GM10248 (cell line): ENCODE data around the gene LILRA2.
"Not testable (repeated sequence)": the region's sequence is repeated elsewhere in the genome, so short reads cannot be mapped to it uniquely, and the experiment has no call there.

ENCODE experiments used
- CTCF ChIA-PET: fragments of 300-600 bp; sonication (Branson Sonifier 250); formaldehyde crosslinking; extraction: SDS; loops from one replicate; lab custom pipeline; 2021; ENCODE audit warnings: antibody characterized with exemption; lab: Yijun Ruan, JAX
- POLR2A ChIA-PET: fragments of 350-650 bp; sonication (Branson Sonifier 250); formaldehyde crosslinking; extraction: SDS; loops from one replicate; lab custom pipeline; 2020; ENCODE audit warnings: antibody characterized with exemption; lab: Yijun Ruan, JAX
- DNase-seq: peaks from one replicate; pipeline ENCODE4 v3.0.0; 2012; ENCODE audit errors: extremely low spot score
- TF ChIP-seq, protein P1 (sequence below): IDR thresholded peaks from 2 replicates; pipeline ENCODE4 v1.5.1; 2012; ENCODE audit warnings: mild to moderate bottlenecking, low read depth; ENCODE audit errors: extremely low read depth, missing control alignments, control extremely low read depth

LILRA2 gene

DNA sequence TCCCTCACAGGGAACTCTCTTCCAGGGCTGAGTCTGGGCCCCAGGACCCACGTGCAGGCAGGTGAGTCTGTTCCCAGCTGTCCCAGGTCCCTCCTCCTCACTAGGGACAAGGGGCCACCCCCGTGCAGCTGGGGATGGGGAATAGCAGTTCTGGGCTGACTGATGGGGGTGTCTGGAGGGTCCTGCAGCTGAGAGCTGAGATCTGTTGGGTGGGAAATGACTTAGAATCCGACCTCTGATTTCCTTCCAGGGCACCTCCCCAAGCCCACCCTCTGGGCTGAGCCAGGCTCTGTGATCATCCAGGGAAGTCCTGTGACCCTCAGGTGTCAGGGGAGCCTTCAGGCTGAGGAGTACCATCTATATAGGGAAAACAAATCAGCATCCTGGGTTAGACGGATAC is 461 bp downstream of the LILRA2 start:
- no peak for DNase-seq
- CTCF ChIA-PET = no interaction called here
- TF ChIP-seq, protein P1, sequence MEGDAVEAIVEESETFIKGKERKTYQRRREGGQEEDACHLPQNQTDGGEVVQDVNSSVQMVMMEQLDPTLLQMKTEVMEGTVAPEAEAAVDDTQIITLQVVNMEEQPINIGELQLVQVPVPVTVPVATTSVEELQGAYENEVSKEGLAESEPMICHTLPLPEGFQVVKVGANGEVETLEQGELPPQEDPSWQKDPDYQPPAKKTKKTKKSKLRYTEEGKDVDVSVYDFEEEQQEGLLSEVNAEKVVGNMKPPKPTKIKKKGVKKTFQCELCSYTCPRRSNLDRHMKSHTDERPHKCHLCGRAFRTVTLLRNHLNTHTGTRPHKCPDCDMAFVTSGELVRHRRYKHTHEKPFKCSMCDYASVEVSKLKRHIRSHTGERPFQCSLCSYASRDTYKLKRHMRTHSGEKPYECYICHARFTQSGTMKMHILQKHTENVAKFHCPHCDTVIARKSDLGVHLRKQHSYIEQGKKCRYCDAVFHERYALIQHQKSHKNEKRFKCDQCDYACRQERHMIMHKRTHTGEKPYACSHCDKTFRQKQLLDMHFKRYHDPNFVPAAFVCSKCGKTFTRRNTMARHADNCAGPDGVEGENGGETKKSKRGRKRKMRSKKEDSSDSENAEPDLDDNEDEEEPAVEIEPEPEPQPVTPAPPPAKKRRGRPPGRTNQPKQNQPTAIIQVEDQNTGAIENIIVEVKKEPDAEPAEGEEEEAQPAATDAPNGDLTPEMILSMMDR = no peak
- POLR2A ChIA-PET = no interaction called here

DNA sequence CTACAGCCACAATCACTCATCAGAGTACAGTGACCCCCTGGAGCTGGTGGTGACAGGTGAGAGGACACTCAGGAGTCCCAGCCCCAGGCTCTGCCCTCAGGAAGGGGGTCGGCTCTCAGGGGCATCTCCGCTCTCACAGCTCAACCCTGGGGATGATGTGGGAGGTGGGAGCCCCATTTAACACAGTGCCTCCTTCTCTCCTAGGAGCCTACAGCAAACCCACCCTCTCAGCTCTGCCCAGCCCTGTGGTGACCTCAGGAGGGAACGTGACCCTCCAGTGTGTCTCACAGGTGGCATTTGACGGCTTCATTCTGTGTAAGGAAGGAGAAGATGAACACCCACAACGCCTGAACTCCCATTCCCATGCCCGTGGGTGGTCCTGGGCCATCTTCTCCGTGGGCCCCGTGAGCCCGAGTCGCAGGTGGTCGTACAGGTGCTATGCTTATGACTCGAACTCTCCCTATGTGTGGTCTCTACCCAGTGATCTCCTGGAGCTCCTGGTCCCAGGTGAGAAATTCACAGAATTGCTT is 1.0 kb downstream of the LILRA2 start:
- no peak for DNase-seq

DNA sequence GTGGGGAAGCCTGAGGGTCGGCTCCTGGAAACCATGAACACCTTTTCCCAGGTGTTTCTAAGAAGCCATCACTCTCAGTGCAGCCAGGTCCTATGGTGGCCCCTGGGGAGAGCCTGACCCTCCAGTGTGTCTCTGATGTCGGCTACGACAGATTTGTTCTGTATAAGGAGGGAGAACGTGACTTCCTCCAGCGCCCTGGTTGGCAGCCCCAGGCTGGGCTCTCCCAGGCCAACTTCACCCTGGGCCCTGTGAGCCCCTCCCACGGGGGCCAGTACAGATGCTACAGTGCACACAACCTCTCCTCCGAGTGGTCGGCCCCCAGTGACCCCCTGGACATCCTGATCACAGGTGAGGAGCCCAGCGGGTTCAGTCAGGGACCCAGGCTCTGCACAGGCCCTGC is 1.6 kb downstream of the LILRA2 start:
- POLR2A ChIA-PET, DNase-seq: not testable (repeated sequence)
- CTCF ChIA-PET = interaction anchor here (1.8 kb wide), 1 partner anchor 78 kb away, joined by 6 read pairs; no protein-coding TSS in a partner anchor

More for the DNA sequence above, 1.0 kb downstream of the LILRA2 start:
- POLR2A ChIA-PET = no interaction called here
- CTCF ChIA-PET = no interaction called here
- TF ChIP-seq, protein P1 = no peak

DNA sequence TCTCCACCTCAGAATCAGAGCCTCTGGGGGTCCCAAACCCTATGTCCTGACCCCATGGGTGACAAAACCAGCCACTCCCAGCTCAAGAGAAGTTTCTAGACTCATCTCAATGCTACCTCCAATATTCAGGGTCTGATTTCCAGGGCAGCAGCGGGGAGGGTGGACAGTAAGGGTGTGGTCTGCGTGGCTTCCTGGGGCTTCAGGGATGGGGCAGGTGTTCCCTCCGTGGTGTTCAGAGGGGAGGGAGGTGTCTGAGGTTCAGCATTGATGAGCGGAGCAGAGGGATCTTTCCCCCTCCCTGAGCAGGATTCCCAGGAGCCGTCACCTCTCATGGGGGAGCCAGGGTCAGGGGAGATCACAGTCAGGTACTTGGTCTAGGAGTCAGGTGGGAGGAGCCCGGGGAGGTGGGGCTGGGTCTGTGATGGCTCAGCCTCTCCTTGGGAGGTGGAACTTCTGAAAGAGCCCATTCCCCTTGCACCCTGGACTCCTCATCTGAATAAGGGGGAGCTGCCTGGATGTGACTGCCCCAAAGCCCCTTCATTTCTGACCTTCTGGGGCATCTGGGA is 2.9 kb downstream of the LILRA2 start:
- POLR2A ChIA-PET = no interaction called here
- DNase-seq = no peak
- TF ChIP-seq, protein P1 = no peak
- CTCF ChIA-PET = interaction anchor here (0.7 to 1.8 kb wide), 3 partner anchors 11 to 77 kb away, joined by 3 to 6 read pairs (median 3); no protein-coding TSS in a partner anchor

DNA sequence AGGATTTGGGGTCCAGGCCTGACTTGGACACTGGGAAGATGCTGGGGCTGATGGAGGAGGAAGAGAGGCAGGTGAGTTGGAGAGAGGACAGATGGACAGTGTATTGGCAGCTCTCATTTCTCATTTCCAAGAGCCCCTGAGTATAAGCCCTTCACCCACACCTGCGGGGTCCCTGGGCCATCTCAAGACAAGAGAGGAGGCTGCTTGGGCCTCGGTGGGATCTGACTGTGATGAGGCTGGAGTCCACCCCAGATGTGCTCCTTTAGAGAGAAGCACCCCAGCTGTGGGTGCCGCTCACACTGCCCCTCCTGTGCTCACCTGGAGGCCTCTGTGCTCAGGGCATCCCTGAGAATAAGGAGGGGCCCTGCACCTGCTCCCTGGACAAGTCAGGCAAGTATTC is 3.7 kb downstream of the LILRA2 start:
- POLR2A ChIA-PET = no interaction called here
- CTCF ChIA-PET = interaction anchor here (0.8 to 1.8 kb wide), 2 partner anchors 11 to 76 kb away, joined by 3 to 6 read pairs; no protein-coding TSS in a partner anchor
- TF ChIP-seq, protein P1 = no peak
- no peak for DNase-seq

DNA sequence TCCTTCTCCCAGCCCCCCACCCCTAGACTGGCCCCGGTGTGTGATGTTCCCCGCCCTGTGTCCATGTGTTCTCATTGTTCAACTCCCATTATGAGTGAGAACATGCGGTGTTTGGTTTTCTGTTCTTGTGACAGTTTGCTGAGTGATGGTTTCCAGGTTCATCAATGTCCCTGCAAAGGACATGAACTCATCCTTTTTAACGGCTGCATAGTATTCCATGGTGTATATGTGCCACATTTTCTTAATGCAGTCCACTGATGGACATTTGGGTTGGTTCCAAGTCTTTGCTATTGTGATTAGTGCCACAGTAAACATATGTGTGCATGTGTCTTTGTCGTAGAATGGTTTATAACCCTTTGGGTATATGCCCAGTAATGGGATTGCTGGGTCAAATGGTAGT is 4.7 kb downstream of the LILRA2 start:
- CTCF ChIA-PET, DNase-seq, POLR2A ChIA-PET: not testable (repeated sequence)

DNA sequence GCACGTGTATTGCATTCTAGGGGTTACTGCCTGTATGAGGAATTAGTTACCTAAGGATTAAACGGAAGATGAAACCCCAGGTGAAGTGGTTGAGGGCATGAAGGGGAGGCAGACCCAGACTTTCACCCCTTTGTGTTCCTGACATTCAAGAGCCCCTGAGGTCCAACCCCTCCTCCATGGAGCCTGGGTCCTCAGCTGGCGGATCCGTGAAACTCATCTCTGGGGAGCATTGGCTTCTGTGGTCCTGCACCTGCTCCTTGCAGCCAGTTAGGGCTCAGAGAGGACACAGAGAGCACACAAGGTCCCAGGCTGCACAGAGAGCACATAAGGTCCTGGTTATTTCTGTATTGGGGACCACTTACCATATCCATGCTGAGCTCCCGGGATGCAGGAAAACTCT is 12.8 kb downstream of the LILRA2 start:
- TF ChIP-seq, protein P1 = no peak
- CTCF ChIA-PET = no interaction called here
- POLR2A ChIA-PET = no interaction called here
- no peak for DNase-seq
